Fibroblast of the aortic adventitia (primary cell): ENCODE measurements around the gene SLN. TPM values are rescaled to one million over a fixed set of nuclear protein-coding genes. Genes with fewer than 3 reads are reported as not detected.

Experiments used
- DNase-seq: peaks from one replicate; pipeline ENCODE4 v3.0.0-alpha.2; 2010; ENCODE audit warnings: low read depth
- H3K4me3 ChIP-seq: 2 replicates; pipeline ENCODE4 v1.5.1; 2011; ENCODE audit warnings: low read depth, mild to moderate bottlenecking, control low read depth, low read length, moderate library complexity
- total RNA-seq: library from RNA; depleted of rRNA; stranded (reverse); fragments of >200 nt; gene quantifications from 2 replicates; pipeline ENCODE4 v1.2.3, GENCODE V29; 2012; ENCODE audit warnings: low replicate concordance
- TF ChIP-seq, protein P1 (sequence below): IDR thresholded peaks from 2 replicates; pipeline ENCODE4 v1.5.1; 2011; ENCODE audit warnings: mild to moderate bottlenecking, low read length, control low read depth, inconsistent platforms; ENCODE audit not compliant: insufficient read depth

The SLN gene
- total RNA-seq, 1 donor = not detected

- TF ChIP-seq, protein P1, sequence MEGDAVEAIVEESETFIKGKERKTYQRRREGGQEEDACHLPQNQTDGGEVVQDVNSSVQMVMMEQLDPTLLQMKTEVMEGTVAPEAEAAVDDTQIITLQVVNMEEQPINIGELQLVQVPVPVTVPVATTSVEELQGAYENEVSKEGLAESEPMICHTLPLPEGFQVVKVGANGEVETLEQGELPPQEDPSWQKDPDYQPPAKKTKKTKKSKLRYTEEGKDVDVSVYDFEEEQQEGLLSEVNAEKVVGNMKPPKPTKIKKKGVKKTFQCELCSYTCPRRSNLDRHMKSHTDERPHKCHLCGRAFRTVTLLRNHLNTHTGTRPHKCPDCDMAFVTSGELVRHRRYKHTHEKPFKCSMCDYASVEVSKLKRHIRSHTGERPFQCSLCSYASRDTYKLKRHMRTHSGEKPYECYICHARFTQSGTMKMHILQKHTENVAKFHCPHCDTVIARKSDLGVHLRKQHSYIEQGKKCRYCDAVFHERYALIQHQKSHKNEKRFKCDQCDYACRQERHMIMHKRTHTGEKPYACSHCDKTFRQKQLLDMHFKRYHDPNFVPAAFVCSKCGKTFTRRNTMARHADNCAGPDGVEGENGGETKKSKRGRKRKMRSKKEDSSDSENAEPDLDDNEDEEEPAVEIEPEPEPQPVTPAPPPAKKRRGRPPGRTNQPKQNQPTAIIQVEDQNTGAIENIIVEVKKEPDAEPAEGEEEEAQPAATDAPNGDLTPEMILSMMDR = no peak
- H3K4me3 ChIP-seq = no peak overlapping the region
- no peak for DNase-seq
Measured at GRCh38 chr11:107669191-107669740, 42.6 kb downstream of the SLN start.

DNA sequence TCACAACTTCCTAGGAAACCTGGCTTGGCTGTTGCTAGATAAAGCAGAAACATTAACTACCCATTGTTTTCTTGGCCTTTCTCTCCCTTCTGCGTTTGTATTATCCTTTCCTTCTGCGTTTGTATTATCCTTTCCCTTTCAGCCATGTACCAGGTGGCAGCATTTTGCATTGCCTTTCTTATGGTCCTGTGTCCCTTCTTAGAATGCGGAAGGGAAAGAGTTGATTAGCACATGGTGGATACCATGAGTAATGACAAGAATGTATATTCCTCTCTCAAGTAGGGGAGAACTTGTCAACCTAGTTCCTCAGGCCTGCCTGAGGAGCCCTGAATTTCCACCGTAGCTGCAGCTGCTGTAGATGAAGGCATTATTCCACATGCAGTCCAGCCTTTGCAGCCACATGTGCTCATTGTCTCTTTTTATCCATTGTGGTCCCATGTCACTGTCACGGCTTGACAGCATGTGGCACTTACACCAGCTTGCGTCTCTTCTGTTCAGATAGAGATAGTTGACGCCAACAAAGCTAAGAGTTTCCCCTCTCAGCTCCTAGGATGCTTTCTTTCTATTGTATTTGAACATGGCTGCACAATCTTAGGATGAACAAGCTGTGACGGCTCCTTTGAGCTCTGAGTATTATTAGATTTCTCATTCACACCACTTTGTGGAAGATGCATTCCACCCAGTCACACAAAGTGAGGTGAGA, 44.8 kb downstream of the SLN start:
- H3K4me3 ChIP-seq = no peak overlapping the region
- TF ChIP-seq, protein P1 = no peak
- DNase-seq = no peak

GRCh38 chr11:107665018-107665417, 46.8 kb downstream of the SLN start:
- TF ChIP-seq, protein P1 = no peak
- H3K4me3 ChIP-seq = no peak overlapping the region
- no peak for DNase-seq

DNA sequence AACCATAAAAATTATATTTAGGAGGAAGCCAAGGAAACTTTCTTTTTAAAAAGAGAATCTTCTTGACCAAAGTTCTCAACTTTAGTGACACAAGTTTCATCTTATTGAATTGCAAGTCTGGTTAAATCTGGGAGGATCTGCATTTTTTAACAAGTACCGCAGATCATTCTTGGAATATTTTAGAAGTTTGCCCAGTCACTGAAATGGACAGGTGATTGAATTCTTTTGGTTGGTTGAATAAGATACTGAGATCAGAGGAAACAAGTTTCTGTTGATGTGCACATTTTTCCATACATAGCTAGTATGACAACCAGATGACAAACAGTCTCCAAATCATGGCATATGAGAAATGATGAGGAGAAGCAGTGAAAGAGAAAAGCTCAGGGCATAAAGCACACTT, 50.2 kb downstream of the SLN start:
- TF ChIP-seq, protein P1 = no peak
- DNase-seq = no peak

DNA sequence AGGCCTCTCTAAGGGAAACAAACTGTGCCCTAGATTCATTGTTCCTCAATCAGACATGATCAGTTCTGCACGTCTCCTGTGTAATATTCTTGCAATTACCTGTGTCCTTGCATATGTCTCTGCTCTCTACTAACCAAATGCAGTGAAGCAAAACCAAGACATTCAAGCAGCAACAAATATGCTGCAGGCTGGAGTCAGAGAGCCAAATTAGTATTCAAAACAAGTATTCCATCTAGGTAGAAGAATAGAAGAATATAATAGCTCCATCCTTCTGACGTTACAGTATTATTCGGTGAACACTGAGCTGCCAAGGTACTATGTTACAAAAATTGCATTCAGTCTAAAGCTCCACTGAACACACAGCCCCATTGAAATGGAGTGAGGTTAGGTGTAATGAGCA, 51.8 kb downstream of the SLN start:
- no peak overlapping the region for H3K4me3 ChIP-seq
- TF ChIP-seq, protein P1 = no peak
- no peak for DNase-seq

More for the DNA sequence above, 50.2 kb downstream of the SLN start:
- H3K4me3 ChIP-seq = no peak overlapping the region

GRCh38 chr11:107659310-107659709, 52.5 kb downstream of the SLN start:
- H3K4me3 ChIP-seq = no peak overlapping the region
- TF ChIP-seq, protein P1 = no peak
- no peak for DNase-seq

Other genes with a start within 250 kb of the SLN start
- gene ALKBH8, start 146.3 kb downstream of the SLN start, total RNA-seq = 10.7 and 16.3 TPM in 2 replicates
- 0.36 and 0.90 TPM in 2 replicates for gene ELMOD1, start 120.9 kb downstream of the SLN start, total RNA-seq
- gene SLC35F2, start 146.7 kb upstream of the SLN start, total RNA-seq = 9.6 and 9.9 TPM in 2 replicates
- gene RAB39A, start 216.4 kb upstream of the SLN start, total RNA-seq = not detected in 2 replicates